Anterior cingulate cortex (tissue), 58 donors: ENCODE measurements around the gene GCGR.

Experiments
- DNase-seq, 58 donors: peaks; one replicate each; lab custom pipeline; 2025; lab: John Stamatoyannopoulos, UW

The GCGR gene

GRCh38 chr17:81810892-81811704 is 7.1 kb downstream of the GCGR start:
- no peak for DNase-seq

- no peak for DNase-seq
Measured at GRCh38 chr17:81811705-81812570, 8.0 kb downstream of the GCGR start.

GRCh38 chr17:81812571-81813370 is 8.8 kb downstream of the GCGR start:
- DNase-seq: no peak

GRCh38 chr17:81813371-81813684 is 9.4 kb downstream of the GCGR start:
- DNase-seq: no peak

- no peak for DNase-seq
Measured at GRCh38 chr17:81813861-81814683, 10.1 kb downstream of the GCGR start.

GRCh38 chr17:81814748-81815645 is 11.0 kb downstream of the GCGR start:
- no peak for DNase-seq

- no peak for DNase-seq
Measured at GRCh38 chr17:81815646-81815986, 11.7 kb downstream of the GCGR start.

- DNase-seq: no peak
Measured at GRCh38 chr17:81817758-81818147, 13.8 kb downstream of the GCGR start.

GRCh38 chr17:81819708-81820107 is 15.8 kb downstream of the GCGR start:
- DNase-seq: no peak

GRCh38 chr17:81821147-81821546 is 17.2 kb downstream of the GCGR start:
- no peak for DNase-seq

- DNase-seq: peak in 45 of 58 donors; percentile 2 to 83 (median 33)
Measured at GRCh38 chr17:81821603-81822311, 17.8 kb downstream of the GCGR start.

GRCh38 chr17:81822312-81822637 is 18.3 kb downstream of the GCGR start:
- DNase-seq: no peak

- DNase-seq: no peak
Measured at GRCh38 chr17:81822996-81823819, 19.3 kb downstream of the GCGR start.

- DNase-seq: no peak
Measured at GRCh38 chr17:81823820-81824550, 20.0 kb downstream of the GCGR start.

GRCh38 chr17:81824595-81824994 is 20.6 kb downstream of the GCGR start:
- no peak for DNase-seq

- DNase-seq: no peak
Measured at GRCh38 chr17:81825841-81826466, 22.0 kb downstream of the GCGR start.

- no peak for DNase-seq
Measured at GRCh38 chr17:81828656-81829055, 24.7 kb downstream of the GCGR start.
